ENCODE results near the gene TLR1.
"Not testable (repeated sequence)": the region's sequence is repeated elsewhere in the genome, so short reads cannot be mapped to it uniquely, and the experiment has no call there.

The TLR1 gene

DNA sequence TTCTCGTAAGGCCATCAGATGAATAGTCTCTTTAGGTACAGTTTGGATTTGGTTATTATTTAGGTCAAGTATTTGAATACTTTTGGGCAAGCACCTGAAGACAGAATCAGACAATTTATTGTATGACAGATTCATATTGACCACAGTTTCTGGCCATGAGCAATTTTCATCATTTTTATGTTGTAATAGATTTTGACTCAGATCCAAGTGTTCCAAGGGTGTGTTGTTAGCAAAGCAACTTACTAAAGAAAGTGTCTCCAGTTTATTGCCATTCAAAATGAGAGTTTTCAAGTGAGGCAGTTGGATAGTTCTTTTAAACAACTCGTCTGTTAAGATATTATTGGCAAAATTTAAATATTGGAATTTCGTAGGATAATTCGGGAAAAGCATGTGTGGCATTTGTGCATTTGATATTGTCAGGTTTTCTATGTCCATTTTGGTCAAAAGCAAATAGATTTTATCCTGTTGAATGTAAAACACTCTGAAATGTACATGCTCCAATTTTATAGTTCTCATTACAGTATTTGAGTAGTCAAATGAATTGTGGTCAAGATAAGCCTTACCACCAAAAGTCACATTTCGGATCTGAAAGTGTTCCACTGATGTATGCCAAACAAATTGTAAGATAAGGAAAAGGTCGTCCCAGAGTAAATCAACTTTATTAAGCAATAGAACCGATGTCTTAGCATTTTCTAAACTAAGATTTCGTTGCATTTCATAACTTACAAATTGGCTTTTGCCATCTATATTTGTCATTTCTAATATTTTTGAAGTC lies 30.2 kb downstream of the TLR1 start:
- DNase-seq, result peak in 2 of 3 donors; percentile 32 to 33

GRCh38 chr4:38770281-38770680 lies 34.3 kb downstream of the TLR1 start:
- not testable (repeated sequence) for DNase-seq

DNA sequence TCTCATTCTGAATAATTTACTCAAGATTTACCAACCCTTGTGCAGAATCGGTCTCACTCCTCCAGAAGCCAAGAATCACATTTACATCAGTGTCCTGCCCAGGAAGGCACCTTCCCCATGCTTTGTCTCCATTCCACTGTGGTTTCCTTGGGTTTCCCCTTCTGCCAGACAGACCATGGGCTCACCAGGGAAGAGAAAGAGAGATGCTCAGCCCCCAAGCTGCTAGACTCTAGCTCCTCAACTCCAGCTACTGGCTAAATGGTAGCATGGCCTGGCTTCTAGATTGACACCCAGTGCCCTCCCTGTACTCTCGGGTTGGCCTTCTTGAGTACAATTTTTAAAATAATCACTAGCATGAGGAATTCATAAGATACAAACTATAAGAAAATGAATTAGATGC lies 34.7 kb downstream of the TLR1 start:
- peak; percentile 62 to 67 (median 66) for DNase-seq

- DNase-seq, result no peak
Observed at GRCh38 chr4:38769441-38769840, 35.1 kb downstream of the TLR1 start.

GRCh38 chr4:38768968-38769394 lies 35.6 kb downstream of the TLR1 start:
- DNase-seq, result peak; percentile 75 to 88 (median 86)

GRCh38 chr4:38766940-38767339 lies 37.7 kb downstream of the TLR1 start:
- peak in 2 of 3 donors; percentile 47 to 61 for DNase-seq

DNA sequence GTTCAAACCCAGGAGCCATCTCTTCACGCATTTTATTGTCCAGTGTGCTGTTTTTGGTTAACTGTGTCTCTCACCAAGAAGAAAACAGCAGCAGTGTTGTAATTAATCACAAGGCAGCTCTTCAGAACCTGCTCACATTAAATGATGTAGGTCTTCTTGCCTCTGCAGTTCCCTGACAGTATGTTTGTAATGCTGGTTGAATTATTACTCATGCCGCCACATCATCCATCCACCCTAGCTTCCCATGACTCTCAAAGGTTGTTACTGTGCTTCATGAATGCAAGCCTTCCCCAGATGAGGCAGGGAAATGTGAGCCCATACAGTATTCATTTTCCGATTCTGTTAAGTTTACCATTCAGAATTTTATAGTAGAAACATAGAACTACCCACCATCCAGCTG lies 39.2 kb downstream of the TLR1 start:
- peak; percentile 49 to 76 (median 60) for DNase-seq

GRCh38 chr4:38764277-38764676 lies 40.3 kb downstream of the TLR1 start:
- peak in 1 of 3 donors; percentile 25 for DNase-seq

GRCh38 chr4:38762560-38762959 lies 42.0 kb downstream of the TLR1 start:
- DNase-seq, result no peak

DNA sequence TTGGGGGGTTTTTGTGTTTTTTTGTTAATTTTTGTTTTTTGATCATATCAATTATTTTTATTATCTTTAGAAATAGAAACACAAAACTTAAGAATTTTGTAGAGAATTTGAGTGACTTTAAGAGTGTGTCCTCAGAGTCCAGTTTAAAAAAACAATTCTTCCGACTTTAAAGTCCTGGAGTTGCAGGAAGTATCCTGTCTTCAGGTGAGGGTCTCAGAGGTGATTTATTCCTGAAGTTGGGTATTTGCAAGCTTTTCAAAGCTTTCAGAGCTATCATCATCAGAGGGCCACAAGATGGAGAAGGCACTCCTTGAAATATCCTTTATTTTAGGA lies 44.8 kb downstream of the TLR1 start:
- DNase-seq, result no peak

- peak; percentile 77 to 87 (median 81) for DNase-seq
Observed at GRCh38 chr4:38759113-38759789, 45.3 kb downstream of the TLR1 start.

DNA sequence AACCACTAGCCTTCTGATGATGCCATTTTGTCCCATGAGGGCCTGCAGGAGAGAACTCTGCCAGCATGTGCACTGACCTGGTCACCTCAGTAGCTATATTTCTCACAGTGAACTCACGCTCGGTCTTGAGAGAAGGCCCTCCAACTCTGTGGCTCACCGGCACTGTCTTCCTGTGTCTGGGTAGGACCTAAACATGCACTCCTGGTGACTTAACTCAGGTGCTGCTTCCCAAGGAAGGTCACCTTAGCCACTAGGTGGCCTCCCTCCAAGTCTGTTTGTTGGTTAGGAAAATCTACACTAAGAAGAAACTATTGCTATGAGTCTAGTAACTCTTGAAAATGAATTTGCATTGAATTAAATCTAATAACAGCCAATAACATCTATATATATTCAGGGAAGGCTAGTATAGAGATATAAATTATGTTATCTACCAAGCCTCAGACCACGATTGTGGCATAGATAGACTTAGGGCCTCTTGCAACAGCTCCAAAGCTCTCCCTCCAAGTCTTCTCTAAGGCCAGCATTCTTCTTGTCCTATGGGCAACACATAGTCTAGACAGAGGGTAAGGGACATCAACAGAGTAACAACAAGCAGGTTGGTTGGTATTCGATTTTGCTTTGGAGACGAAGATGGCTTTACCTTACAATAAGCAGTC lies 46.5 kb downstream of the TLR1 start:
- DNase-seq, result no peak

GRCh38 chr4:38752941-38753806 lies 51.4 kb downstream of the TLR1 start:
- no peak for DNase-seq

DNA sequence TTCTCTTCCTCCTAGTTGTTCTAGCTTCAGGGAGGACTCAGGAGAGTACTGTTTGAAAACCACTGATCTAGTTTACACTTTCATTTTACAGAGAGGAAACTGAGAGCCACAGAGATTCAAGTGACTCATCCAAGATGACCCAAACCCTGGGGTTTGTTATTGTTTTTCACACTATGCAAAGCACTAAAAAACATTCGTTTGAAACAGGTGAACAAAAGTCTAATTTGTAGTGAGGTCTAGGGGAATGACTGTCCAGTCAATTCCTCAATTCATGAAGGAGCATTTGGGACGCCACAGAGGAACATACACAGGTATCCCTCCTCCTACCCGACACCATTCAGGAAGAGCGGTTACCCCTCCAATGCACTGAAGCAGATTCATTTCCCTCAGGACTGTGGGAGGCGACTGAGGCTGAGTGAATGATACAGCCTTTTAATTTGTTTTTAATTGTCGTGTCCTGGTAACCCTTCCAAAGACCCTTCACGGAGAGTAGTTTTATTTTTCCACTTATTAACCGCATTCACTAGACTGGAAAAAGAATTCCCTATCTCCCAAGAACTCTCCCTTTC lies 52.1 kb downstream of the TLR1 start:
- peak; percentile 52 to 76 (median 68) for DNase-seq

- DNase-seq, result no peak
Observed at GRCh38 chr4:38751341-38752010, 53.1 kb downstream of the TLR1 start.

GRCh38 chr4:38749336-38749735 lies 55.3 kb downstream of the TLR1 start:
- no peak for DNase-seq

GRCh38 chr4:38747629-38748028 lies 57.0 kb downstream of the TLR1 start:
- no peak for DNase-seq
